Natural killer cell (primary cell): Measurements from ENCODE around the gene RBMS3. TPM values are rescaled to one million over a fixed set of nuclear protein-coding genes. Genes with fewer than 3 reads are reported as not detected.

Source experiments
- ATAC-seq, 3 donors: fragments of 150-1000 bp in 2 of 3; fragments of 200-7000 bp in 1 of 3; cut with Tn5 transposase; 1 replicate in 1 of 3; 2 replicates in 2 of 3; pipeline ENCODE4 v1.10.0; 2021; ENCODE audit warnings: mild to moderate bottlenecking in 2 of 3, moderate library complexity in 2 of 3
- DNase-seq, 2 donors: peaks; one replicate each; pipeline versions ENCODE4 v3.0.0 to v3.0.0-alpha.2; 2013 to 2021; ENCODE audit warnings: mixed read lengths in 1 of 2
- H3K27ac ChIP-seq: one replicate; pipeline ENCODE4 v1.5.1; 2013; ENCODE audit warnings: mild to moderate bottlenecking, low read length
- H3K27me3 ChIP-seq: one replicate; pipeline ENCODE4 v1.6.1; 2013; ENCODE audit warnings: low read length; ENCODE audit not compliant: control insufficient read depth, insufficient read depth
- H3K36me3 ChIP-seq: one replicate; pipeline ENCODE4 v1.6.1; 2013; ENCODE audit warnings: low read length; ENCODE audit not compliant: control insufficient read depth, insufficient read depth
- H3K4me1 ChIP-seq: one replicate; pipeline ENCODE4 v1.6.1; 2013; ENCODE audit warnings: low read length; ENCODE audit not compliant: control insufficient read depth, insufficient read depth
- H3K4me3 ChIP-seq: one replicate; pipeline ENCODE4 v1.5.1; 2013; ENCODE audit warnings: low read length
- H3K9me3 ChIP-seq: one replicate; pipeline ENCODE4 v1.6.1; 2013; ENCODE audit warnings: low read length; ENCODE audit not compliant: control insufficient read depth, insufficient read depth
- H3K27ac Mint-ChIP-seq, 2 donors: one replicate each; pipeline ENCODE4 v1.8.0; 2022; ENCODE audit warnings: mild to moderate bottlenecking in 2 of 2, mixed read lengths in 2 of 2, moderate library complexity in 1 of 2
- H3K27me3 Mint-ChIP-seq, 2 donors: one replicate each; pipeline ENCODE4 v1.8.0; 2022; ENCODE audit warnings: low read depth in 2 of 2, mixed read lengths in 2 of 2
- H3K36me3 Mint-ChIP-seq: one replicate; pipeline ENCODE4 v1.8.0; 2022; ENCODE audit warnings: mixed read lengths
- H3K4me1 Mint-ChIP-seq, 2 donors: one replicate each; pipeline ENCODE4 v1.8.0; 2022; ENCODE audit warnings: mixed read lengths in 2 of 2
- H3K4me3 Mint-ChIP-seq: one replicate; pipeline ENCODE4 v1.8.0; 2022; ENCODE audit warnings: mild to moderate bottlenecking, moderate library complexity, mixed read lengths
- H3K9me3 Mint-ChIP-seq, 2 donors: one replicate each; pipeline ENCODE4 v1.8.0; 2022; ENCODE audit warnings: mixed read lengths in 2 of 2
- WGBS: methylation state at CpG from one replicate; pipeline ENCODE4 v1.1.7; 2013; ENCODE audit warnings: missing lambda C conversion rate; ENCODE audit not compliant: insufficient coverage; 5-methylcytosine and 5-hydroxymethylcytosine counted together
- intact Hi-C: fragments of 100-400 bp; cut with micrococcal nuclease; formaldehyde crosslinking; loops from one replicate; pipeline ENCODE4 v1.14.2; 2022
- total RNA-seq, 4 donors: library from RNA; stranded (reverse); fragments of 120-200 nt in 1 of 4; gene quantifications; one replicate each; pipeline versions ENCODE4 v1.2.3 to v1.2.4, GENCODE V29; 2013 to 2022
- TF ChIP-seq, protein P1 (sequence below): fragments of 200-600 bp; IDR thresholded peaks from one replicate; pipeline ENCODE4 v1.8.0; 2022; ENCODE audit warnings: antibody characterized with exemption

The RBMS3 gene
- total RNA-seq, 3 donors from 2014 or later (not counting 1 experiment from before 2014, with no cell fraction given) = 0.16 TPM; not detected in 2

DNA sequence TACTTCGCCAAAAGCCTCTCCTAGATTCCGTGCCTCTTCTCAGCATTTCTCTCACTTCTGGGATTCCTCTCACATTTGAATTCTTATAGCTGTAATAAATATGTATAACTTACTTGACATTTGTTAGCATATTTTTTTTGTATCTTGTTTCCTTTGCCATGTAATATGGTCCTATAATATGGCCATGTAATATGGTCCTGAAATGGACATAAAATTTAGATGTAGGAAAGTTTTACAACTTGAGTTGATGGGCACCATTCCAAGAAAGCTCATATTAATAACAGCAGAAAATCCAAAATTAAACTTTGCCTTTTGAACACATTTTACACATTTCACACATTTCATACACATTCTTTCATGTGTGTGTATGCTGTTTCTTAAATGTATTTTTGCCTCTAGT lies 480.6 kb downstream of the RBMS3 start:
- no peaks in the 10 kb centered on the region for H3K27me3 Mint-ChIP-seq
- H3K27ac Mint-ChIP-seq = no peak overlapping the region
- H3K9me3 ChIP-seq = no peaks in the 10 kb centered on the region
- 79% methylated on average over 2 of the region's 2 CpGs for WGBS
- H3K36me3 Mint-ChIP-seq = no peaks in the 10 kb centered on the region
- H3K27ac ChIP-seq = no peak overlapping the region
- intact Hi-C loops = no loop called here
- no peaks in the 10 kb centered on the region for H3K36me3 ChIP-seq
- TF ChIP-seq, protein P1, sequence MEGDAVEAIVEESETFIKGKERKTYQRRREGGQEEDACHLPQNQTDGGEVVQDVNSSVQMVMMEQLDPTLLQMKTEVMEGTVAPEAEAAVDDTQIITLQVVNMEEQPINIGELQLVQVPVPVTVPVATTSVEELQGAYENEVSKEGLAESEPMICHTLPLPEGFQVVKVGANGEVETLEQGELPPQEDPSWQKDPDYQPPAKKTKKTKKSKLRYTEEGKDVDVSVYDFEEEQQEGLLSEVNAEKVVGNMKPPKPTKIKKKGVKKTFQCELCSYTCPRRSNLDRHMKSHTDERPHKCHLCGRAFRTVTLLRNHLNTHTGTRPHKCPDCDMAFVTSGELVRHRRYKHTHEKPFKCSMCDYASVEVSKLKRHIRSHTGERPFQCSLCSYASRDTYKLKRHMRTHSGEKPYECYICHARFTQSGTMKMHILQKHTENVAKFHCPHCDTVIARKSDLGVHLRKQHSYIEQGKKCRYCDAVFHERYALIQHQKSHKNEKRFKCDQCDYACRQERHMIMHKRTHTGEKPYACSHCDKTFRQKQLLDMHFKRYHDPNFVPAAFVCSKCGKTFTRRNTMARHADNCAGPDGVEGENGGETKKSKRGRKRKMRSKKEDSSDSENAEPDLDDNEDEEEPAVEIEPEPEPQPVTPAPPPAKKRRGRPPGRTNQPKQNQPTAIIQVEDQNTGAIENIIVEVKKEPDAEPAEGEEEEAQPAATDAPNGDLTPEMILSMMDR = no peak
- H3K4me1 Mint-ChIP-seq = no peaks in the 10 kb centered on the region
- H3K9me3 Mint-ChIP-seq = peaks cover 2 to 4% of the 10 kb centered on the region in 2 donors
- no peak overlapping the region for H3K4me3 Mint-ChIP-seq
- ATAC-seq (no peak), DNase-seq (no peak)
- H3K4me1 ChIP-seq = no peaks in the 10 kb centered on the region
- H3K27me3 ChIP-seq = no peaks in the 10 kb centered on the region
- no peak overlapping the region for H3K4me3 ChIP-seq

DNA sequence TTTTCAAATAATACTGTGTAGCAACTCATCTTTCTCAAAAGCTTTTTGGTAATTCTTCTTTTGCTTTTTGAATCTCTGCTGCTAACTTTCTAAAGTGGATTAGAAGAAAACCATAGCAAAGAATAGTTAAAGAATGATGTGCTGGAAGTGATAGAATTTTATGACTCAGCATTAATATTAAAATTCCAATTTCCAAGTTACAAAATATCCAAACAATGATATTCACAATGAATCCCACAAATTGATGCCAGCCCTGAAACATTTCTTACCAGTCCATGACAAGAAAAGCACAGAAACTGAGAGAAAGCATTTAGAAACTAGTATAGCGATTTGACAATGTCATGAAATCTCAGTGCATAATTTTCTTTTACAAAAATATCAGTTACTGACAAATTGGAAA lies 482.2 kb downstream of the RBMS3 start:
- Histone ChIP-seq H3K9me3 (no peaks in the 10 kb centered on the region), H3K27me3 (no peaks in the 10 kb centered on the region), H3K36me3 (no peaks in the 10 kb centered on the region), H3K27ac (no peak overlapping the region), H3K4me1 (no peaks in the 10 kb centered on the region), H3K4me3 (no peak overlapping the region)
- no CpG with 5 or more reads among the region's 1 CpG for WGBS
- Mint-ChIP-seq H3K4me1 (no peaks in the 10 kb centered on the region), H3K9me3 (peaks cover 3 to 4% of the 10 kb centered on the region in 2 donors), H3K27me3 (no peaks in the 10 kb centered on the region), H3K36me3 (no peaks in the 10 kb centered on the region), H3K27ac (no peak overlapping the region), H3K4me3 (no peak overlapping the region)
- intact Hi-C loops = no loop called here
- no peak for ATAC-seq
- TF ChIP-seq, protein P1 = no peak
- no peak for DNase-seq

DNA sequence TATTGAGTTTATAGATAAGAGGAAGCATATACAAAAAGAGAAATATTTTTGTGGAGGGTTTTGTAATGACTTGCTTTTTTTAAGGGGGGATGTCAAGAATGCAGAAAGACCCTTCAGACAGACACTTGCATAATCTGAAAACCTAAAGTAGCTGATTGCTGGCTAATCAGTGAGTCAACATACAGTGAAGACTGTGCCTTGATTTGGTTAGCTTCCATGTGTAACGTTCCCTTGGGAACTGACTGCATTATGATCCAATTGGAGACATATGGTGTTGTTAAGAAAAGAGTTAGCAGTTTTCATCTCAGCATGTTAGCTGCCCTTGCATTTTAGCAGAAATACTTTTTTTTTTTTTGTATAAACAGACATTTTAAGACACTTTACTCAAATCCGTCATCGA lies 483.2 kb downstream of the RBMS3 start:
- Histone ChIP-seq H3K4me1 (no peaks in the 10 kb centered on the region), H3K4me3 (no peak overlapping the region), H3K27me3 (no peaks in the 10 kb centered on the region), H3K9me3 (no peaks in the 10 kb centered on the region), H3K27ac (no peak overlapping the region), H3K36me3 (no peaks in the 10 kb centered on the region)
- no peak overlapping the region for H3K4me3 Mint-ChIP-seq
- no peak for ATAC-seq
- no peak overlapping the region for H3K27ac Mint-ChIP-seq
- 90% methylated on average over 3 of the region's 3 CpGs for WGBS
- H3K27me3 Mint-ChIP-seq = no peaks in the 10 kb centered on the region
- intact Hi-C loops = no loop called here
- TF ChIP-seq, protein P1 = no peak
- DNase-seq = no peak
- no peaks in the 10 kb centered on the region for H3K4me1 Mint-ChIP-seq
- H3K9me3 Mint-ChIP-seq = peaks cover 5 to 6% of the 10 kb centered on the region in 2 donors
- no peaks in the 10 kb centered on the region for H3K36me3 Mint-ChIP-seq

GRCh38 chr3:29764603-29765254 lies 483.9 kb downstream of the RBMS3 start:
- TF ChIP-seq, protein P1 = no peak
- ATAC-seq = no peak
- no peaks in the 10 kb centered on the region for H3K9me3 ChIP-seq
- H3K4me3 ChIP-seq = no peak overlapping the region
- no peaks in the 10 kb centered on the region for H3K36me3 ChIP-seq
- no peak for DNase-seq
- Mint-ChIP-seq H3K9me3 (peaks cover 5 to 7% of the 10 kb centered on the region in 2 donors), H3K27me3 (no peaks in the 10 kb centered on the region), H3K4me1 (no peaks in the 10 kb centered on the region), H3K27ac (no peak overlapping the region), H3K36me3 (no peaks in the 10 kb centered on the region), H3K4me3 (no peak overlapping the region)
- whole genome bisulfite sequencing = no CpG with 5 or more reads among the region's 2 CpGs
- H3K27ac ChIP-seq = no peak overlapping the region
- H3K4me1 ChIP-seq = no peaks in the 10 kb centered on the region
- no peaks in the 10 kb centered on the region for H3K27me3 ChIP-seq
- intact Hi-C loops = no loop called here
